ENCODE results near the gene MTAP.

- TF ChIP-seq CTCF (IDR thresholded peaks at IDR 0.05), result no peak
- no peak for TF ChIP-seq POLR2A (IDR thresholded peaks at IDR 0.05)
- no peak for TF ChIP-seq POLR2AphosphoS5 (IDR thresholded peaks at IDR 0.05)
Measured at GRCh38 chr9:21810881-21811280, 8.4 kb downstream of the MTAP start.

All from breast epithelium (tissue), 3 donors.